IPS-NIHi7 (cell line): ENCODE results near the gene CLDN11.
A peak's percentile ranks its signal among the peaks of the same experiment; 100 is the strongest.

Source experiments
- DNase-seq: peaks from one replicate; pipeline ENCODE4 v3.0.0; 2012; ENCODE audit warnings: mixed read lengths; ENCODE audit errors: extremely low spot score

CLDN11 gene

DNA sequence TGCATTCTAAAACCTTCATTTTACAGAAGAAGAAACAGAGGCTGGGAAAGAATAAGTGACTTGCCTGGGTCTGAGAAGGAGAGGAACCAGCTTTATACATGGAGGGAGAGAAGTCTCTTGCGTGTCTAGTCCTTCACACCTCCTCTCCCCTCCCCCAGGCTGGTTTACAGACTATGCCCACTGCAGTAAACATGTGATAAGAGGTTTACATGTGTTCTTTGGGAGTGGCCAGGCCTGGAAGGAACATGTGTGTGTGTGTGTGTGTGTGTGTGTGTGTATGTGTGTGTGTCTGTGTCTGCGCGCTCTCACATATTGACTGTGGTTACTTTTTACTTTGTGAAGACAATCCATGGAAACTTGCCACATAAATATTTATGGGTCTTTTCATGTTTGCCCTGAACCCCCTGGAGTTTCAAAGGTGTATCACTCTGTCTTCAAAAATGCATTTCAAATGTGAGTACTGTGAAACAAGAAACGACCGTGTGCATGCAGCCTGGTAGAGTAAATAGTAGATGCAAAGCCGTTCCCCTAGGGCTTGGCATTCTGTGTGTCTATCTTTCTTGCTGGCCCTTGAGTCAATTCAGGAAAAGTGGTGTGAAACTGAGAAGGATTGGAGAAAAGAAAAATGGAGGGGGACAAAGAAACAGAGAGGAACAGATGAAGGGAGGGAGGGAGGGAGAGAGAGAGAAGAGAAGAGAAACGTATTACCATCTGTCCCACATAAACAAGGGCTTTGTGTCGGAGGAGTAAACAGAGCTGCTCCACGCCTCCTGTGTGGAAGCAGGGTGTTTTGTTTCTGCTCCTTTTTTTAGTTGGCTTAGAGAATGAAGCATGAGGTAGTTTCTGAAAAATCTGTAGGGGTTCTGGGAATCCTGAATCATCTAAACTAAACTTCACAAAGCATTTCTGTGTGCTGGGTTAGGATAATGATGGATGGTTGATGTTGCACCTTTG lies 51.7 kb downstream of the CLDN11 start:
- no peak for DNase-seq

DNA sequence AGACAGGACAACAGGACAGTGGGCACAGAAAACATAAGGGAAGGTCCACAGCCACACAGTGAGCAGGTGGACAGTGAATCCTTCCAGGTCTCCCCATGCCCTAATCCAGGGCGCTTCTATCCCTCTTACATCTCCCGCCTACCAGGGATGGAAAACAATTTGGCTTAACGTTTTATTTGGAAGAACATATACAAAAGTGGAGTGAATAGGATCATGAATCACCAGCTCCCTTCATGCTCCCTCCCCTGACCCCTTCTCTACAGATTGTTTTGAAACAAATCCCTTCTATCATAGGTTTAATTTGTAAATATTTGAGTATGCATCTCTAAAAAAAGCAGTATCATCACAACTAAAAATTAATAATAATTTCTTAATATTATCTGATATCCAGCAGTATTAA lies 52.5 kb downstream of the CLDN11 start:
- no peak for DNase-seq

DNA sequence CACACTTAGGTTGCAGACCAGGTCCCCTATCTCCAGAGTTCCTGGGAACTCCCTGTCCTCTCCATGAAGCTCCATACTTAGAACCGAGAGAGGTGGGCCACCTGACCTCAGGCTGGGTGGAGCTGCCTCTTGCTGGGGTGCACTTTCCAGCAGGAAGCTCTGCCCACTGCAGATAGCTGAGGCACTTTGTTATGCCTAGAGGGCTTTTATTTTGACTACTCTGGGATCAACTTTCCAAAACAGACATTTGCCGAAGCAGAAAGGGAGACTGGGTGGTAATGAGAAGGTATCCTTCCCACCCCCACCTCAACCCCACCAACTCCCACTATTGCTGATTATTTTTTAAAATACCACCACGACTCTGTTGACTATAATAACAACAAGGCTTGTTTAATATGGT lies 54.7 kb downstream of the CLDN11 start:
- DNase-seq, result no peak

DNA sequence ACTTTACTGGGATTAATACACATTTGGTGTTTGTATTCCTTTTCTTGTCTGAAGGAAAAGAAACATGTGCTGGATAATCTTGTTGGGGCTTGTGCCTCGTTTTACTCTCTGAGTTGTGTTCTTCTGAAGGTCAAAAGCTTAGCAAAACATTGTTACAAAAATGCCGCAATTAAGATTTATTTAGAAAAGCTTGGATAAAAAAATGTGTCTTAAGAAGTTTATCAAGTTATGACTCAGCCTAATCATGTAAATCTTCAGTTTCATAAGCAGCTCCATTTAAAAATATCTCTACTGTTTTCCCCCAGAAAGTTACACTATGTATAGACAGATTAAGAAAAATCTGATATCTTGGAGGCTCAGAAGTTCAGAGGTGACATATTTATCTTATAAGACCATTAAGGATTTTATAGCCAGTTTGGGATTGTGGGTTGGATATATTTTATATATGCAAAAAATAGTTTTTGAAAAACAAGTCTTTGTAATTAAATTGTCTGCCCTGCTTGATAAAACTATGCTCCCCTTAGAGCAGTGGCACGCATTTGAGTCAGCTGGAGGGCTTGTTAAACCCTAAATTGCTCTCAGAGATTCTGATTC lies 56.5 kb downstream of the CLDN11 start:
- no peak for DNase-seq

DNA sequence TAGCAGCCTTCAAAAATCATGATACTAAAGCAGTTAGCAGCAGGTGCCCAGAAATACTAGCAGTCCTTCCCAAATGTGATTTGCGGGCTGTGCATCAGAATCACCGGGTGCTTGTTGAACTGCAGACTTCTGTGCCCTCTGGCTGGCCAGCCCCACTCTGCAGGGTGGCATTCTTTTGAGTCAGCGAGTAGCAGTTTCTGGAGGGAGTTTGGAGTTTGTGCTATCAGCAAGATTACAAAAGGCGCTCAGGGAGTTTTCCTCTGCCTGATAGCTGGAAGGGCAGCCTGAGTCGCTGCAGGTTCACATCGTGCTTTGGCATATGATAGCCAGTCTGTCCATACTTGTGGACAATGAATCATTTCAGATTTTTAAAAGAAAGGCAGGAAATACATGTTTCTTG lies 57.6 kb downstream of the CLDN11 start:
- peak; percentile 48 for DNase-seq

DNA sequence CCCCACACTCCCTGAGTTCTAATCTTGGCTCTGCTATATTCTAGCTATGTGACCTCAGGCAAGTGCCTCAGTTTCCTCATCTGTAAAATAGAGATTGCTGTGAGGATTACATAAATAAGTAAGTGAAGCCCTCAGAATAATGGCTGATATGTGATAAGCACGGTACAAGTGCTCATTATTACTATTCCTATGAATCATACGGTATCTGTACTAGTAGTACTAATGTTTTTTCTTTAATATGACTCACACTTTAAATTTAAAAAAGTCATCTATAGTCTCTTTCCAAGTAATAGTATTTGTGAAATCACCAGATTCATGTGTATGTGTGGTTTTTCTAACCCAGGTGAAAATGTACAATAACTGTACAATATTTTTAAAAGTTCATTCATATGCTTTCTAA lies 58.7 kb downstream of the CLDN11 start:
- DNase-seq, result no peak

DNA sequence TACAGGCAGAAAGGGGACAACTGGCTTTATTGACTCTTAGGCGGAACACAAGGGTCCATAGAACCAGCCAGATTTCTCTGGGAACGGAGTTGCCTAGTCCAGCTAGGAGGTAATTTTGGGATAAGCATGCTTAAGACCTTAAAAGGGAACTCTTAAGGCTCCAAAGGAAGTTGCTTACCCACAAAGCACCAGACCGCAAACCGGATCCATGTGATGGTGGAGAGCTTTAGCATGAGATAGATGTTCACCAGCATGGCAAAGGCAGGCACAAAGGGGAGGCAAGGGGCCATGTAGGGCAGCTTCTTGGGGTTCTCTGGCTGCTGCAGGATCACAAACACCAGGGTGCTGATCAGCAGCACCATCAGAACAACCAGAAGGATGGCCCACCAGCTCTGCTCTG lies 61.4 kb downstream of the CLDN11 start:
- DNase-seq, result no peak

DNA sequence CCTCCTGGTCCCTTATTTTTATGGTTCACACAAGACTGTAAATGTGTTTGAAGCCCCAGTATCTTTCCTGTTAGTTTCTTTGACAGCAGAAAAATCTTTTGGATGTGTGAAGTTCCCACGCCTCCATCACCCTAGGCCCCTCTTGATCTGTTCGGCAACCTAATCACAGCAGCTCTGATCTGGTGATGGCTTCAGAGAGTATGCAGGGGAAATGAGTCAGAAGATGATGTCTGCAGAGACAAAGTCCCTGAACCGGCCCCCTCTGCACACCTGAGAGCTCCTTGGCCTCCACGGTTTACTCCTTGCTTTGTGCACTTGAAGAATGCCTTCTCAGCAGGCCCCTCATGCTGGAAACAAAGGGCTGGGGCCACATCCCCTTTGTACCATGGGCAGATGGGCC lies 63.5 kb downstream of the CLDN11 start:
- no peak for DNase-seq

DNA sequence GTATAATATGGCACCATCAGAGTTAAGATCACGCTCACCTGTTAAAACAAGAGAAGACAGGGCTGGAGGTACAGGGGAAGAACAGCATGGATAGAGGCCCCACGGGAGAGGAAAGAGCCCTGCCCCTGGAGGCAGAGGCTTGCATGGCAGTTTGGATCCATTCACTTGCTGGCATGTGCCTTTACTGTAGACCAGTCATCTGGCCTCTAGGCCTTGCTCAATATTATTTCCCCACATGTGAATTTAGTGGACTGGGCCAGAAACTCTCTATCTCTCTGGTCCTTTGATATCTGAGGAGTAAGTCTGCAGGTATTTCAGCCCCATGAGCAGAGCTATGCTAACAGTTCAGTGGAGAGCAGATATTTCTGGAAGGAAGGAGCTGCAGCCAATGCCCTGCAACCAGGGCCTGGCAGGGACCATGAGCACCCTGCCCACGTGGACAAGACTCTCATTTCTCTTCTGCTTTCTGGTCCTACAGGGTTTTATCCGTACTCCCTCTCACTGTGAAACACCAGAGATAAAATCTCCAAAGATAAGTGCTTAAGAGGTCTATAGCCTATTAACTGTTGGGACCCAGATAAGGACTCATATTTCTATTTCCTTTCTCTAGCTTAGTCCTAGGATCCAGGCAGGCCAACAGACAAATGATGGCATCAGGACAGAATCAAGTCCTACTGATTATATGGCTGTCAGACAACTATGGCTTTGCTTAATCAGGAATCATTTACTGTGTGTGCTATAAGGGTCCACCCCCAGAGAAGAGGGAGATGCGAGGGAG lies 65.0 kb downstream of the CLDN11 start:
- peak; percentile 46 for DNase-seq
